Hepatocyte (in vitro differentiated cells): Measurements from ENCODE around the gene STAT5A. TPM values are rescaled to one million over a fixed set of nuclear protein-coding genes. Genes with fewer than 3 reads are reported as not detected.
A peak's percentile ranks its signal among the peaks of the same experiment; 100 is the strongest.
"Not testable (repeated sequence)": the region's sequence is repeated elsewhere in the genome, so short reads cannot be mapped to it uniquely, and the experiment has no call there.

Experiments used
- DNase-seq: peaks from one replicate; pipeline ENCODE4 v3.0.0-alpha.2; 2016; ENCODE audit warnings: low spot score
- H2AFZ ChIP-seq: fragments of 200-600 bp; sonication (generic); 2 replicates; pipeline ENCODE4 v1.6.0; 2016; ENCODE audit warnings: antibody characterized with exemption, mild to moderate bottlenecking
- H3K27ac ChIP-seq: fragments of 200-600 bp; sonication (generic); 2 replicates; pipeline ENCODE4 v1.5.1; 2016; ENCODE audit warnings: mild to moderate bottlenecking
- H3K27me3 ChIP-seq: fragments of 200-600 bp; sonication (generic); 2 replicates; pipeline ENCODE4 v1.6.1; 2016
- H3K36me3 ChIP-seq: fragments of 200-600 bp; sonication (generic); replicated peaks from 2 replicates; pipeline ENCODE4 v1.5.1; 2016; ENCODE audit warnings: low read depth; ENCODE audit not compliant: insufficient read depth
- H3K4me1 ChIP-seq: fragments of 200-600 bp; sonication (generic); 2 replicates; pipeline ENCODE4 v1.5.1; 2016; ENCODE audit warnings: mild to moderate bottlenecking, moderate library complexity; ENCODE audit not compliant: insufficient read depth
- H3K4me2 ChIP-seq: fragments of 200-600 bp; sonication (generic); 2 replicates; pipeline ENCODE4 v1.6.0; 2016
- H3K4me3 ChIP-seq: fragments of 200-600 bp; sonication (generic); 2 replicates; pipeline ENCODE4 v1.5.1; 2016; ENCODE audit warnings: mild to moderate bottlenecking
- H3K79me2 ChIP-seq: fragments of 200-600 bp; sonication (generic); 2 replicates; pipeline ENCODE4 v1.6.0; 2017; ENCODE audit warnings: mild to moderate bottlenecking
- H3K9me2 ChIP-seq: fragments of 200-600 bp; sonication (generic); replicated peaks from 2 replicates; pipeline ENCODE4 v1.6.0; 2017; ENCODE audit warnings: mild to moderate bottlenecking; ENCODE audit not compliant: insufficient read depth
- H3K9me3 ChIP-seq: fragments of 200-600 bp; sonication (generic); 2 replicates; pipeline ENCODE4 v1.5.1; 2016; ENCODE audit warnings: low read depth, mild to moderate bottlenecking
- H4K20me1 ChIP-seq: fragments of 200-600 bp; sonication (generic); 2 replicates; pipeline ENCODE4 v1.6.0; 2016; ENCODE audit warnings: mild to moderate bottlenecking; ENCODE audit not compliant: insufficient read depth, poor library complexity, severe bottlenecking
- CTCF ChIP-seq: fragments of 200-600 bp; sonication (generic); IDR thresholded peaks from 2 replicates; pipeline ENCODE4 v1.5.1; 2016; ENCODE audit warnings: antibody characterized with exemption, mild to moderate bottlenecking; ENCODE audit not compliant: poor library complexity
- EZH2 ChIP-seq: fragments of 200-600 bp; sonication (generic); IDR thresholded peaks from 2 replicates; pipeline ENCODE4 v1.6.1; 2016; ENCODE audit warnings: antibody characterized with exemption, mild to moderate bottlenecking, borderline replicate concordance
- EZH2phosphoT487 ChIP-seq: fragments of 200-600 bp; sonication (generic); IDR thresholded peaks from one replicate; pipeline ENCODE4 v1.6.1; 2018; ENCODE audit warnings: antibody characterized with exemption, mild to moderate bottlenecking, low read depth, moderate library complexity; ENCODE audit not compliant: unreplicated experiment, severe bottlenecking
- WGBS: methylation state at CpG from one replicate; pipeline ENCODE4 v1.1.6; 2016; ENCODE audit warnings: low lambda C conversion rate; ENCODE audit errors: missing lambda C conversion rate; 5-methylcytosine and 5-hydroxymethylcytosine counted together
- polyA plus RNA-seq: library from polyadenylated mRNA; unstranded; fragments of >200 nt; fragmentation: Nextera tagmentation; extraction: Ambion mirVana; gene quantifications from 2 replicates; pipeline ENCODE4 v1.2.1, GENCODE V29; 2016
- total RNA-seq: library from RNA; depleted of rRNA; stranded (reverse); fragments of >200 nt; gene quantifications from 2 replicates; pipeline ENCODE4 v1.2.3, GENCODE V29; 2014

STAT5A gene
- total and polyA plus RNA-seq, 2 experiments from 2014 or later, result 5.5 to 6.1 TPM

GRCh38 chr17:42315402-42316156, 27.3 kb downstream of the STAT5A start:
- DNase-seq, result no peak
- Histone ChIP-seq H2AFZ (no peak overlapping the region), H3K4me3 (no peak overlapping the region), H3K9me2 (no peaks in the 10 kb centered on the region), H3K79me2 (peaks cover 4% of the 10 kb centered on the region), H3K27ac (peak overlapping the region; percentile 18), H3K27me3 (no peaks in the 10 kb centered on the region), H3K9me3 (no peaks in the 10 kb centered on the region), H4K20me1 (no peaks in the 10 kb centered on the region), H3K4me2 (no peak overlapping the region), H3K4me1 (peaks cover 44% of the 10 kb centered on the region), H3K36me3 (no peaks in the 10 kb centered on the region)
- 87% methylated on average over 10 of the region's 10 CpGs for WGBS
- TF ChIP-seq EZH2phosphoT487 (no peak), CTCF (no peak), EZH2 (no peak)

- H3K9me2 ChIP-seq, result no peaks in the 10 kb centered on the region
- peaks cover 9% of the 10 kb centered on the region for H3K79me2 ChIP-seq
- H3K4me2 ChIP-seq, result no peak overlapping the region
- H3K27me3 ChIP-seq, result no peaks in the 10 kb centered on the region
- 95% methylated on average over 4 of the region's 4 CpGs for WGBS
- H3K4me3 ChIP-seq, result no peak overlapping the region
- TF ChIP-seq EZH2phosphoT487 (no peak), CTCF (no peak), EZH2 (no peak)
- H2AFZ ChIP-seq, result no peak overlapping the region
- peak overlapping the region; percentile 31 for H3K27ac ChIP-seq
- DNase-seq, result no peak
- no peaks in the 10 kb centered on the region for H3K9me3 ChIP-seq
- H4K20me1 ChIP-seq, result no peaks in the 10 kb centered on the region
- no peaks in the 10 kb centered on the region for H3K36me3 ChIP-seq
- H3K4me1 ChIP-seq, result peaks cover 32% of the 10 kb centered on the region
Measured at GRCh38 chr17:42316755-42317154, 28.5 kb downstream of the STAT5A start.

DNA sequence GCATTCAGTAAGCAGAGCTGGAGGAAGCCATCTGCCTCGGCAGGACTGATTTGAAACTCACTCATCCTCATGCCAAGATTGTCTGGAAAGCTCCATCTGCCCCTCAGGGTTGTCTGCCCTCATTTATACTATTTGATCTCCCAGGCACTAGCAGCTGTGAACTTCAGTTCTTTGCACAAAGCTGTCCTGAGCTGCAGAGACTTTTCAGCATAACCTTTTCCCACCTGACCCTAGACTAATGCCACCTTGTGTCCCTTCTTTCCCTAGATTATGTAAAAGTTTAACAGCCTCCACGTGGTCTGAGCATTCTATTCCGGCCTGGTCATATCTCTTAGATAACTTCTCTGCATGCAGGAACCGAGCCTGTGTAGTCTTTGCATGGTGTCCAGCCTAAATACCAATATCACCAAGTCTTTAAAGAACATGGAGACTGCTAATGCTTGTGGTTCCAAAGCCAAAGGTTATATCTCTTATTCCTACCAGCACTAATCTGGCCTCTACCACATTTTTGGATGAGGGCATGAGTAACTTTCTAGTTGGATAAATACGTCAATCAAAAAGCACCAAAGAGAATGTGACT, 29.1 kb downstream of the STAT5A start:
- Histone ChIP-seq H3K9me3 (no peaks in the 10 kb centered on the region), H3K4me1 (peaks cover 28% of the 10 kb centered on the region), H3K27ac (peak overlapping the region; percentile 31), H3K9me2 (no peaks in the 10 kb centered on the region), H3K27me3 (no peaks in the 10 kb centered on the region), H3K79me2 (peaks cover 13% of the 10 kb centered on the region), H3K36me3 (no peaks in the 10 kb centered on the region), H3K4me2 (no peak overlapping the region), H4K20me1 (no peaks in the 10 kb centered on the region), H3K4me3 (no peak overlapping the region), H2AFZ (no peak overlapping the region)
- no peak for TF ChIP-seq EZH2
- no peak for TF ChIP-seq CTCF
- TF ChIP-seq EZH2phosphoT487, result no peak
- DNase-seq, result peak; percentile 33
- 63% methylated on average over 5 of the region's 5 CpGs for WGBS

DNA sequence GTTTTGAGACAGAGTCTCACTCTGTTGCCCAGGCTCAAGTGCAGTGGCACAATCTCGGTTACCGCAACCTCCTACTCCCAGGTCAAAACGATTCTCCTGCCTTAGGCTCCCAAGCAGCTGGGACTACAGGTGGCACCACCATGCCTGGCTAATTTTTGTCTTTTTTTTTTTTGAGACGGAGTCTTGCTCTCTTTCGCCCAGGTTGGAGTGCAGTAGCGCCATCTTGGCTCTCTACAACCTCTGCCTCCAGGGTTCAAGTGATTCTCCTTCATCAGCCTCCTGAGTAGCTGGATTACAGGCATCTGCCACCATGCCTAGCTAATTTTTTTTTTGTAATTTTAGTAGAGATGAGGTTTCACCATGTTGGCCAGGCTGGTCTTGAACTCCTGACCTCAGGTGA, 29.7 kb downstream of the STAT5A start:
- peaks cover 13% of the 10 kb centered on the region for H3K79me2 ChIP-seq
- not testable (repeated sequence) for H3K27me3 ChIP-seq, H2AFZ ChIP-seq, H4K20me1 ChIP-seq, DNase-seq, H3K4me2 ChIP-seq, H3K9me2 ChIP-seq, H3K9me3 ChIP-seq, H3K4me3 ChIP-seq, H3K36me3 ChIP-seq
- peak overlapping the region; percentile 10 for H3K27ac ChIP-seq
- 98% methylated on average over 6 of the region's 6 CpGs for WGBS
- H3K4me1 ChIP-seq, result peaks cover 22% of the 10 kb centered on the region
